Neural progenitor cell (in vitro differentiated cells): ENCODE data around the gene CAV1. TPM values are rescaled to one million over a fixed set of nuclear protein-coding genes. Genes with fewer than 3 reads are reported as not detected.

Experiments
- DNase-seq: peaks from one replicate; pipeline ENCODE4 v3.0.0-alpha.2; 2016; ENCODE audit warnings: low spot score
- H2AFZ ChIP-seq: fragments of 200-600 bp; sonication (generic); replicated peaks from 2 replicates; pipeline ENCODE4 v1.6.1; 2016; ENCODE audit warnings: antibody characterized with exemption
- H3F3A ChIP-seq: fragments of 200-600 bp; sonication (generic); 2 replicates; pipeline ENCODE4 v1.6.1; 2016; ENCODE audit warnings: antibody characterized with exemption, low read depth
- H3K27ac ChIP-seq: fragments of 200-600 bp; sonication (generic); 2 replicates; pipeline ENCODE4 v1.5.1; 2016; ENCODE audit warnings: mild to moderate bottlenecking
- H3K27me3 ChIP-seq: fragments of 200-600 bp; sonication (generic); 2 replicates; pipeline ENCODE4 v1.6.1; 2016; ENCODE audit warnings: mild to moderate bottlenecking, moderate library complexity
- H3K36me3 ChIP-seq: fragments of 200-600 bp; sonication (generic); 2 replicates; pipeline ENCODE4 v1.5.1; 2016
- H3K4me1 ChIP-seq: fragments of 200-600 bp; sonication (generic); 2 replicates; pipeline ENCODE4 v1.6.1; 2016; ENCODE audit warnings: mixed run types
- H3K4me2 ChIP-seq: fragments of 200-600 bp; sonication (generic); 2 replicates; pipeline ENCODE4 v1.6.1; 2016
- H3K4me3 ChIP-seq: fragments of 200-600 bp; sonication (generic); 2 replicates; pipeline ENCODE4 v1.5.1; 2016
- H3K79me2 ChIP-seq: fragments of 200-600 bp; sonication (generic); 2 replicates; pipeline ENCODE4 v1.6.1; 2016; ENCODE audit warnings: low read depth
- H3K9ac ChIP-seq: fragments of 200-600 bp; sonication (generic); 2 replicates; pipeline ENCODE4 v1.6.1; 2016
- H3K9me3 ChIP-seq: fragments of 200-600 bp; sonication (generic); 2 replicates; pipeline ENCODE4 v1.5.1; 2016; ENCODE audit warnings: low read depth
- H4K20me1 ChIP-seq: fragments of 200-600 bp; sonication (generic); 2 replicates; pipeline ENCODE4 v1.6.1; 2016; ENCODE audit warnings: low read depth
- H3K27ac Mint-ChIP-seq: 3 replicates; pipeline ENCODE4 v1.8.0; 2021; ENCODE audit warnings: mixed read lengths
- H3K27me3 Mint-ChIP-seq: 2 replicates; pipeline ENCODE4 v1.8.0; 2022; ENCODE audit warnings: low read depth, mild to moderate bottlenecking, inconsistent platforms, moderate library complexity, mixed read lengths; ENCODE audit not compliant: insufficient read depth
- H3K36me3 Mint-ChIP-seq: 3 replicates; pipeline ENCODE4 v1.8.0; 2021; ENCODE audit warnings: mixed read lengths
- H3K4me1 Mint-ChIP-seq: 3 replicates; pipeline ENCODE4 v1.8.0; 2021; ENCODE audit warnings: mixed read lengths
- H3K4me3 Mint-ChIP-seq: 3 replicates; pipeline ENCODE4 v1.8.0; 2021; ENCODE audit warnings: mild to moderate bottlenecking, moderate library complexity, mixed read lengths
- H3K9me3 Mint-ChIP-seq: 3 replicates; pipeline ENCODE4 v1.8.0; 2020; ENCODE audit warnings: mixed read lengths
- CTCF ChIP-seq: fragments of 200-600 bp; sonication (generic); IDR thresholded peaks from 2 replicates; pipeline ENCODE4 v1.5.1; 2017; ENCODE audit warnings: antibody characterized with exemption, mild to moderate bottlenecking
- EZH2 ChIP-seq: fragments of 200-600 bp; sonication (generic); IDR thresholded peaks from 2 replicates; pipeline ENCODE4 v1.6.1; 2017; ENCODE audit warnings: antibody characterized with exemption, mild to moderate bottlenecking, moderate library complexity
- EZH2phosphoT487 ChIP-seq: fragments of 200-600 bp; sonication (generic); IDR thresholded peaks from 2 replicates; pipeline ENCODE4 v1.6.1; 2017; ENCODE audit warnings: antibody characterized with exemption
- total RNA-seq: library from RNA; depleted of rRNA; stranded (reverse); fragments of >200 nt; gene quantifications from 2 replicates; pipeline ENCODE4 v1.2.3, GENCODE V29; 2015; ENCODE audit warnings: low replicate concordance

CAV1 gene
- total RNA-seq, 1 donor from 2014 or later = 0.19 TPM

- H3K4me3 ChIP-seq = no peak overlapping the region
- Mint-ChIP-seq H3K4me3 (no peak overlapping the region), H3K4me1 (peaks cover 24% of the 10 kb centered on the region), H3K27ac (no peak overlapping the region), H3K36me3 (no peaks in the 10 kb centered on the region), H3K9me3 (no peaks in the 10 kb centered on the region), H3K27me3 (peaks cover 24% of the 10 kb centered on the region)
- no peak overlapping the region for H3K27ac ChIP-seq
- H3K9ac ChIP-seq = no peak overlapping the region
- no peaks in the 10 kb centered on the region for H3K9me3 ChIP-seq
- H3K4me2 ChIP-seq = no peak overlapping the region
- no peak overlapping the region for H2AFZ ChIP-seq
- H3K36me3 ChIP-seq = no peaks in the 10 kb centered on the region
- no peak for TF ChIP-seq CTCF
- TF ChIP-seq EZH2 = no peak
- TF ChIP-seq EZH2phosphoT487 = no peak
- H3K27me3 ChIP-seq = peaks cover 43% of the 10 kb centered on the region
- no peaks in the 10 kb centered on the region for H4K20me1 ChIP-seq
- peaks cover 13% of the 10 kb centered on the region for H3F3A ChIP-seq
- H3K4me1 ChIP-seq = no peaks in the 10 kb centered on the region
- DNase-seq = no peak
- no peaks in the 10 kb centered on the region for H3K79me2 ChIP-seq
These were observed 4.4 kb downstream of the CAV1 start for GRCh38 chr7:116529250-116529649.

- H3K4me1 Mint-ChIP-seq = peaks cover 20% of the 10 kb centered on the region
- Histone ChIP-seq H2AFZ (no peak overlapping the region), H3K36me3 (no peaks in the 10 kb centered on the region), H3K4me1 (no peaks in the 10 kb centered on the region), H3K27ac (no peak overlapping the region), H3K4me3 (no peak overlapping the region), H3K27me3 (peaks cover 33% of the 10 kb centered on the region), H3K79me2 (no peaks in the 10 kb centered on the region), H4K20me1 (no peaks in the 10 kb centered on the region), H3K9ac (no peak overlapping the region), H3F3A (peaks cover 6% of the 10 kb centered on the region), H3K4me2 (no peak overlapping the region), H3K9me3 (no peaks in the 10 kb centered on the region)
- no peak for TF ChIP-seq EZH2
- TF ChIP-seq CTCF = no peak
- TF ChIP-seq EZH2phosphoT487 = no peak
- no peaks in the 10 kb centered on the region for H3K9me3 Mint-ChIP-seq
- H3K4me3 Mint-ChIP-seq = no peak overlapping the region
- H3K27me3 Mint-ChIP-seq = peaks cover 16% of the 10 kb centered on the region
- H3K27ac Mint-ChIP-seq = no peak overlapping the region
- no peaks in the 10 kb centered on the region for H3K36me3 Mint-ChIP-seq
- no peak for DNase-seq
These were observed 5.4 kb downstream of the CAV1 start for GRCh38 chr7:116530107-116530820.

GRCh38 chr7:116532102-116532688 lies 7.4 kb downstream of the CAV1 start:
- Mint-ChIP-seq H3K27me3 (peaks cover 3% of the 10 kb centered on the region), H3K9me3 (no peaks in the 10 kb centered on the region), H3K4me3 (no peak overlapping the region), H3K4me1 (peaks cover 11% of the 10 kb centered on the region), H3K36me3 (no peaks in the 10 kb centered on the region), H3K27ac (no peak overlapping the region)
- Histone ChIP-seq H3K9ac (no peak overlapping the region), H3K36me3 (no peaks in the 10 kb centered on the region), H3K4me2 (no peak overlapping the region), H3K9me3 (no peaks in the 10 kb centered on the region), H2AFZ (no peak overlapping the region), H3K27ac (no peak overlapping the region), H3K4me3 (no peak overlapping the region), H3K79me2 (no peaks in the 10 kb centered on the region), H3K27me3 (peaks cover 14% of the 10 kb centered on the region), H3K4me1 (no peaks in the 10 kb centered on the region), H3F3A (no peaks in the 10 kb centered on the region), H4K20me1 (no peaks in the 10 kb centered on the region)
- DNase-seq = no peak
- TF ChIP-seq CTCF (no peak), EZH2 (no peak), EZH2phosphoT487 (no peak)
